Measurements from ENCODE around the gene TIMM13. TPM values are rescaled to one million over a fixed set of nuclear protein-coding genes. Genes with fewer than 3 reads are reported as not detected.
A peak's percentile ranks its signal among the peaks of the same experiment; 100 is the strongest.

The TIMM13 gene
- polyA plus RNA-seq, 3 donors: 56.2 to 107 (median 92.3) TPM

GRCh38 chr19:2438178-2438577 is 10.8 kb upstream of the TIMM13 start:
- DNase-seq (ENCODE audit: extremely low read depth in 1 of 11, low read depth in 9 of 11, low spot score in 4 of 11): no peak

- DNase-seq (ENCODE audit: extremely low read depth in 1 of 11, low read depth in 9 of 11, low spot score in 4 of 11): no peak
Measured at GRCh38 chr19:2436926-2437325, 9.5 kb upstream of the TIMM13 start.

GRCh38 chr19:2436384-2436783 is 9.0 kb upstream of the TIMM13 start:
- no peak for DNase-seq (ENCODE audit: extremely low read depth in 1 of 11, low read depth in 9 of 11, low spot score in 4 of 11)

GRCh38 chr19:2434721-2435265 is 7.4 kb upstream of the TIMM13 start:
- DNase-seq (ENCODE audit: extremely low read depth in 1 of 11, low read depth in 9 of 11, low spot score in 4 of 11): no peak

GRCh38 chr19:2434267-2434666 is 6.9 kb upstream of the TIMM13 start:
- DNase-seq (ENCODE audit: extremely low read depth in 1 of 11, low read depth in 9 of 11, low spot score in 4 of 11): no peak

- no peak for DNase-seq (ENCODE audit: extremely low read depth in 1 of 11, low read depth in 9 of 11, low spot score in 4 of 11)
Measured at GRCh38 chr19:2433854-2434253, 6.5 kb upstream of the TIMM13 start.

GRCh38 chr19:2432131-2432848 is 4.9 kb upstream of the TIMM13 start:
- DNase-seq (ENCODE audit: extremely low read depth in 1 of 11, low read depth in 9 of 11, low spot score in 4 of 11): no peak

- no peak for DNase-seq (ENCODE audit: extremely low read depth in 1 of 11, low read depth in 9 of 11, low spot score in 4 of 11)
Measured at GRCh38 chr19:2431318-2432055, 4.1 kb upstream of the TIMM13 start.

- DNase-seq (ENCODE audit: extremely low read depth in 1 of 11, low read depth in 9 of 11, low spot score in 4 of 11): no peak
Measured at GRCh38 chr19:2429917-2430535, 2.6 kb upstream of the TIMM13 start.

GRCh38 chr19:2428756-2429711 is 1.6 kb upstream of the TIMM13 start:
- DNase-seq (ENCODE audit: extremely low read depth in 1 of 11, low read depth in 9 of 11, low spot score in 4 of 11): no peak

GRCh38 chr19:2428321-2428690 is 920 bp upstream of the TIMM13 start:
- DNase-seq (ENCODE audit: extremely low read depth in 1 of 11, low read depth in 9 of 11, low spot score in 4 of 11): no peak

GRCh38 chr19:2426611-2427428 is 566 bp downstream of the TIMM13 start:
- DNase-seq (ENCODE audit: extremely low read depth in 1 of 11, low read depth in 9 of 11, low spot score in 4 of 11): no peak

GRCh38 chr19:2425622-2426581 is 1.5 kb downstream of the TIMM13 start:
- DNase-seq (ENCODE audit: extremely low read depth in 1 of 11, low read depth in 9 of 11, low spot score in 4 of 11): no peak

GRCh38 chr19:2424686-2425621 is 2.4 kb downstream of the TIMM13 start:
- DNase-seq (ENCODE audit: extremely low read depth in 1 of 11, low read depth in 9 of 11, low spot score in 4 of 11): peak in 1 of 11 donors; percentile 30

- DNase-seq (ENCODE audit: extremely low read depth in 1 of 11, low read depth in 9 of 11, low spot score in 4 of 11): no peak
Measured at GRCh38 chr19:2423915-2424685, 3.3 kb downstream of the TIMM13 start.
